Natural killer cell treated with Interleukin-12 subunit alpha and Interleukin-12 subunit beta and Interleukin-15 and Interleukin-18, amount 100 ng/mL, for 72 hours (primary cell): ENCODE results near the gene REEP5. TPM values are rescaled to one million over a fixed set of nuclear protein-coding genes. Genes with fewer than 3 reads are reported as not detected.
"Not testable (repeated sequence)": the region's sequence is repeated elsewhere in the genome, so short reads cannot be mapped to it uniquely, and the experiment has no call there.

Experiments used
- ATAC-seq, 2 donors: fragments of 150-1000 bp; cut with Tn5 transposase in 1 of 2; sonication (Bioruptor Pico), chemical (Tn5 transposase) in 1 of 2; 2 replicates each; pipeline ENCODE4 v1.10.0; 2021
- DNase-seq: peaks from one replicate; pipeline ENCODE4 v3.0.0; 2022; ENCODE audit warnings: low spot score
- H3K27ac Mint-ChIP-seq, 2 donors: 1 replicate in 1 of 2; 2 replicates in 1 of 2; pipeline ENCODE4 v1.8.0; 2022; ENCODE audit warnings: mixed read lengths in 2 of 2, mild to moderate bottlenecking in 1 of 2, moderate library complexity in 1 of 2
- H3K27me3 Mint-ChIP-seq, 2 donors: 1 replicate in 1 of 2; 2 replicates in 1 of 2; pipeline ENCODE4 v1.8.0; 2022; ENCODE audit warnings: mixed read lengths in 2 of 2
- H3K36me3 Mint-ChIP-seq: one replicate; pipeline ENCODE4 v1.8.0; 2022; ENCODE audit warnings: mixed read lengths
- H3K4me1 Mint-ChIP-seq, 2 donors: 1 replicate in 1 of 2; 2 replicates in 1 of 2; pipeline ENCODE4 v1.8.0; 2022; ENCODE audit warnings: low read depth in 2 of 2, mixed read lengths in 2 of 2, mild to moderate bottlenecking in 1 of 2
- H3K4me3 Mint-ChIP-seq: one replicate; pipeline ENCODE4 v1.8.0; 2022; ENCODE audit warnings: mixed read lengths
- H3K9me3 Mint-ChIP-seq: 2 replicates; pipeline ENCODE4 v1.8.0; 2022; ENCODE audit warnings: mixed read lengths
- total RNA-seq, 2 donors: library from RNA; stranded (reverse); gene quantifications; one replicate each; pipeline ENCODE4 v1.2.3, GENCODE V29; 2022

REEP5 gene
- 100 to 1,000 TPM; 102 to 113 TPM for total RNA-seq

DNA sequence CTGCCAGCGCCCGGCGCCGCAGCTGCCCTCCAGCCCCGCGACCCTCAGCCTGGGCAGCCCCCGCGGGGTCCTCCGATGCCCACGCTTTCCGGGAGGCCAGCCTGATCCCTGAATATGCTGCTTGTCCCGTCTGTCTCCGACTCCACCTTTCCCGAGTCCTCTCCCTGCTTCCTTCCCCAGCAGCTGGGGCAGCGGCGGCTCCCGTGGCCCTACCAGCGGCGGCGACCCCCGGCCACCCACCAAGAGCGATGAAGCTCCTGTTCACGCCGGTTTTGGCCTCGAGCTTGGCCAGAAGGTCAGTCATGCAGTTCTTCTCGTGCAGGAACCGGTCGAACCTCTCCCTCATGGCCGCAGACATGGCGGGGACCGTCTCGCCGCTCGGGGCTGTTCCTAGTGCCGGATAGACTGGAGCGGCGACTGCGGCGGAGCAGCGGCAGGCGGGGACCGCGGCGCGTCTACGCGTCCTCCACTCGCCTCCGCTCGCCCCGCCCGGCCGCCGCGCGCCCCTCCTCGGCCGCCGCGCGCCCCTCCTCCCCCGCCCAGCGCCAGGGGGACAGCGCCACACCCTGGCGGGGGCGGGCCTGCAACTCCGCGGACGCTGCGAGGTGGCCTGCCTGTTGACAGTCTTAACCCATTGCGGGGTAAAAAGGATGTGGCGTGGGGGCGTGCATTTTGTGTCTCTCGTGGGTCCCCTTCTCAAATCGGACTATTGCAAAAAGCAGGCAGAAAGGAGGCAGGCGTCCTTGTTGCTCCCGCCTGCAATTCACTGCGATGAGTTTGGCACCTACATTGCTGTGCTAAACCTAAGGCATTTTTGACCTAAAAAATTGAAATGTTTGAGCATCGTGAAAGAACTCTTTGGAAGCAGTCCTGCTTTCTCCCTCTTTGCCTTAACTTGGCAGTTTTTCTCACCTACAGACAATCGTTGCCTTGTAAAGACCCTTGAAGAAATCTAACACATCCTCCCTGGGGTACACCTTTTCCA is at the start of gene REEP5:
TSS of gene REEP5 (minus strand) at position 395 of the 985 bp plus-strand sequence. CDS start at position 358, 37 bp downstream.
- ATAC-seq: peak; percentile 89 to 92
- H3K4me1 Mint-ChIP-seq: peaks cover 48 to 65% of the 10 kb centered on the region in 2 donors
- H3K36me3 Mint-ChIP-seq: peaks cover 17% of the 10 kb centered on the region
- no peaks in the 10 kb centered on the region for H3K27me3 Mint-ChIP-seq
- H3K4me3 Mint-ChIP-seq: peak within 1 kb of the TSS; percentile 82
- peak; percentile 88 for DNase-seq
- H3K9me3 Mint-ChIP-seq: no peaks in the 10 kb centered on the region
- peak within 1 kb of the TSS; percentile 81 to 95 for H3K27ac Mint-ChIP-seq

GRCh38 chr5:112971276-112971675 is 49.2 kb upstream of the REEP5 start:
- H3K36me3 Mint-ChIP-seq: no peaks in the 10 kb centered on the region
- H3K27me3 Mint-ChIP-seq: no peaks in the 10 kb centered on the region
- peaks cover 8 to 24% of the 10 kb centered on the region in 2 donors for H3K4me1 Mint-ChIP-seq
- H3K27ac Mint-ChIP-seq: no peak overlapping the region
- H3K4me3 Mint-ChIP-seq: no peak overlapping the region
- ATAC-seq: no peak
- H3K9me3 Mint-ChIP-seq: no peaks in the 10 kb centered on the region
- DNase-seq: no peak

GRCh38 chr5:112968411-112969106 is 46.5 kb upstream of the REEP5 start:
- no peak overlapping the region for H3K27ac Mint-ChIP-seq
- no peaks in the 10 kb centered on the region for H3K9me3 Mint-ChIP-seq
- H3K36me3 Mint-ChIP-seq: no peaks in the 10 kb centered on the region
- no peaks in the 10 kb centered on the region for H3K27me3 Mint-ChIP-seq
- no peak for DNase-seq
- H3K4me1 Mint-ChIP-seq: peaks cover 6 to 27% of the 10 kb centered on the region in 2 donors
- H3K4me3 Mint-ChIP-seq: no peak overlapping the region
- ATAC-seq: no peak

DNA sequence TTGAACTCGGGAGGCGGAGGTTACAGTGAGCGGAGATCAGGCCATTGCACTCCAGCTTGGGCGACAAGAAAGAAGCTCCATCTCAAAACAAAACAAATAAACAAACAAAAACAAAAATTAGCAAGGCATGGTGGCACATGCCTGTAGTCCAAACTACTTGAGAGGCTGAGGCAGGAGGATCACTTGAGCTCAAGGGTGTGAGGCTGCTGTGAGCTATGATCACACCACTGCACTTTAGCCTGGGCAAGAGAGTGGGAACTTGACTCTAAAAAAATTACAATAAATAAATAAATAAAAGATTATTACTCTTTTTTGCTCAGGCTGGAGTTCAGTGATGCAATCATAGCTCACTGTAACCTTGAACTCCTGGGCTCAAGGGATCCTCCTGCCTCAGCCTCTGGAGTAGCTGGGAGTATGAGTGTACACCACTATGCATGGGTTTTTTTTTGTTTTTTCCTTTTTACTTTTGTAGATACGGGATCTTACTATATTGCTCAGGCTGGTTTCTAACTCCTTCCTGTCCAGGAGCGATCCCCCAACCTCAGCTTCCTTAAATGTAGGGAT is 45.6 kb upstream of the REEP5 start:
- no peaks in the 10 kb centered on the region for H3K9me3 Mint-ChIP-seq
- peaks cover 15 to 37% of the 10 kb centered on the region in 2 donors for H3K4me1 Mint-ChIP-seq
- H3K27me3 Mint-ChIP-seq: no peaks in the 10 kb centered on the region
- DNase-seq (no peak), ATAC-seq (no peak)
- no peaks in the 10 kb centered on the region for H3K36me3 Mint-ChIP-seq
- H3K4me3 Mint-ChIP-seq: no peak overlapping the region
- H3K27ac Mint-ChIP-seq: no peak overlapping the region

DNA sequence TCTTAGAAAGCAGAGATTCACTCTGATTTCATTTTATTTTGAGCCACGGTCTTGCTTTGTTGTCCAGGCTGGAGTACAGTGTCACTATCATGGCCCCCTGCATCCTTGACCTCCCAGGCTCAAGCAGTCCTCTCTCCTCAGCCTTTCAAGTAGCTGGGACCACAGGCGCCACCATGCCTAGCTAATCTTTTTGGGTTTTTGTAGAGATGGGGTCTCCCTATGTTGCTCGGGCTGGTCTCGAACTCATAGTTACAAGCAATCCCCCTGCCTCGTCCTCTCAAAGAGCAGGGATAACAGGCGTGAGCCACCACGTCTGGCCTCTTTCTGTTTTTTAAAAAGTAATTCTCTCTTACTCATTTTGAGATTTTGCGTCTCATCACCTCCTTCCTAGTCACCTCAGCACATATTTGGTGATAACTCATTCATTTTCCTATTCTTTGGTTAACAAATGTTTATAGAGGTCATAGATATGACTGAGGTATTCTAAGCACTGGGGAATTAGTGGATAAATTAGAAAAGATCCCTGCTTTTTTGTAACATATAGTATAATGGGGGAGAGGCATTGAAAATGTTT is 43.8 kb upstream of the REEP5 start:
- no peaks in the 10 kb centered on the region for H3K27me3 Mint-ChIP-seq
- peak overlapping the region; percentile 49 for H3K4me3 Mint-ChIP-seq
- DNase-seq: no peak
- H3K27ac Mint-ChIP-seq: peak overlapping the region; percentile 61 to 76
- H3K4me1 Mint-ChIP-seq: peaks cover 15 to 38% of the 10 kb centered on the region in 2 donors
- peak in 1 of 2 donors; percentile 60 for ATAC-seq
- no peaks in the 10 kb centered on the region for H3K36me3 Mint-ChIP-seq
- H3K9me3 Mint-ChIP-seq: no peaks in the 10 kb centered on the region

GRCh38 chr5:112963374-112963733 is 41.3 kb upstream of the REEP5 start:
- Mint-ChIP-seq H3K27ac (peak overlapping the region; percentile 80 to 90), H3K4me1 (peaks cover 22 to 42% of the 10 kb centered on the region in 2 donors), H3K4me3 (peak overlapping the region; percentile 67)
- not testable (repeated sequence) for H3K36me3 Mint-ChIP-seq, ATAC-seq, DNase-seq, H3K27me3 Mint-ChIP-seq, H3K9me3 Mint-ChIP-seq

GRCh38 chr5:112960863-112961504 is 39.0 kb upstream of the REEP5 start:
- no peak for DNase-seq
- Mint-ChIP-seq H3K27ac (peak overlapping the region; percentile 4 to 65), H3K4me1 (peaks cover 22 to 34% of the 10 kb centered on the region in 2 donors), H3K36me3 (no peaks in the 10 kb centered on the region), H3K9me3 (no peaks in the 10 kb centered on the region), H3K4me3 (no peak overlapping the region), H3K27me3 (peaks cover 0 to 5% of the 10 kb centered on the region in 2 donors)
- no peak for ATAC-seq

DNA sequence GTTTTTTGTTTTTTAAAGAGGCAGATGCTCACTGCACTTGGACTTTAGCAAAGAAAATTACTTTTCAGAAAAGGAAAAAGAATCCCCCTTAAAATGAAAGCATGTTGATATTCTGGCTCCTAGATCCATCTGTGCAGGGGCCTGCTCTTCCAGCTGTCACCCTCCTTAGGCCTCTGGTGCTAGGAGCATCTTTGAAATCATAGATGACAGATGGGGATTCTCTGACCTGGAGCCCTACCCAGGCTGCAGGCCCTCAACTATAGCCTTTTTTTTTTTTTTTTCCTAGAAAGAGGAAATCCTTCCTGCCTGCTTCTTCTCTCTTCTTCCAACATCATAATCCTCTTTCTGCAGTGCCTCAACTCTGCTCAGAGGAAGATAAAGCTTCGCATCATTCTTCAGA is 38.3 kb upstream of the REEP5 start:
- Mint-ChIP-seq H3K27me3 (peaks cover 0 to 5% of the 10 kb centered on the region in 2 donors), H3K36me3 (no peaks in the 10 kb centered on the region), H3K27ac (peak overlapping the region; percentile 4 to 65), H3K4me1 (peaks cover 22 to 30% of the 10 kb centered on the region in 2 donors), H3K9me3 (no peaks in the 10 kb centered on the region), H3K4me3 (no peak overlapping the region)
- no peak for ATAC-seq
- no peak for DNase-seq

DNA sequence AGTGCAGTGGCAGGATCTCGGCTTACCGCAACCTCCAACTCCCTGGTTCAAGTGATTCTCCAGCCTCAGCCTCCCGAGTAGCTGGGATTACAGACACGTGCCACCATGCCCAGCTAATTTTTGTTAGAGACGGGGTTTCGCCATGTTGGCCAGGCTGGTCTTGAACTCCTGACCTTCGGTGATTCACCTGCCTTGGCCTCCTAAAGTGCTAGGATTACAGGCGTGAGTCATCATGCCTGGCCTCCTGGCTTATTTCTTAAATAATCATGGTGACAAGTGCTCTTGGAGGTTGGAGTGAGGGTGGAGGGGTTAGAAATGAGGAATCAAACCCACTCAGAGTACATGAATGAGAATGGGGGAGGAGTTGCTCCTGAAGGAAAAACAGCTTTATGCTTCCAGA is 37.8 kb upstream of the REEP5 start:
- DNase-seq, H3K27me3 Mint-ChIP-seq, ATAC-seq, H3K36me3 Mint-ChIP-seq, H3K9me3 Mint-ChIP-seq, H3K4me3 Mint-ChIP-seq: not testable (repeated sequence)
- Mint-ChIP-seq H3K4me1 (peaks cover 22 to 30% of the 10 kb centered on the region in 2 donors), H3K27ac (peak overlapping the region in 1 of 2 donors; percentile 65)

DNA sequence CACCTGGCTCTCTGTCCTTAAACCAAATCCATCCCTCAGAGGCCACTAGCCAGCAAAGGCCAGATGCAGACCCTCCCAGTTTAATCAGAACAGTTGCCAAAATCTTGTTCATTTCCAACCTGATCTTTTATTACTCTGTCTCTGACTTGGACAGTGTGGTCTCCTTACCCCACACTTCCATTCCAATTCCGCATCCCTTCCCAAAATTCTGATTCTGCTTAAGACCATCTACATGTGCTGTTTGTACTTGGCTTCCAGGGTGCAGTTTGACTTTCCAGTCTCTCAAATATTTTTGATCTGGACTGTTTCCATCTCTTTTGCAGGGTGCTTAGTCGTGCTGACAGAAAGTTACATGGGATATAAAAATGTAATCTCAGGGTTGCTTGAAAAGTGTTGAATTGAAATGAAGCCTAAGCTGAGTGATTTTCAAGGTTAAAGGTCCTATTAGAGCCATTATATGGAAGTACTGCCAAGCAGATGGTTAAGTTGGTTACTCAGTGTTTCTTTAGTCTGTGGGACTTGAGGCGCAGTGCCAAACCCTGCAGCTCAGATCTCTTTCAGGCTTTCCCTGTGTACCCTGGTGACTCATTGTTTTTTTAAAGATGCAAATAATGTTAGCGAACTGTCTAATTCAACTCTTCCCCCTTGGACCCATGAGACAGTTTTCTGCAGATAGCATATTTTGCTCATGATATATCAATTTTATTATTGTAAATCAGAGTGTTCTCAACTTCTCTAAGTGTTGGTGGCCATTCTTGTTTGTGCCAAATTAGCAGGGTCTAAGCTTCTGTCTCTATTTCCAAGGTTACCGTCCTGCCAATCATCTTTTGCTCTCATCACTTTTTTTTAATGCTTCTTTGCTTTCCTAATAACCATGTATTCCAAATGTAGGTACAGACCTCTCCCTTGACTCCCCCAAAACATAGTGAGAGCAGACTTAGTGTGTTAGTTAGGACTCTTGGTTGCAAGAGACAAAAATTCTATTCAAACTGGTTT is 36.4 kb upstream of the REEP5 start:
- DNase-seq (no peak), ATAC-seq (peak; percentile 24 to 56)
- H3K27ac Mint-ChIP-seq: peak overlapping the region in 1 of 2 donors; percentile 6
- H3K9me3 Mint-ChIP-seq: no peaks in the 10 kb centered on the region
- peaks cover 0 to 7% of the 10 kb centered on the region in 2 donors for H3K27me3 Mint-ChIP-seq
- peaks cover 15 to 20% of the 10 kb centered on the region in 2 donors for H3K4me1 Mint-ChIP-seq
- H3K36me3 Mint-ChIP-seq: no peaks in the 10 kb centered on the region
- H3K4me3 Mint-ChIP-seq: no peak overlapping the region

DNA sequence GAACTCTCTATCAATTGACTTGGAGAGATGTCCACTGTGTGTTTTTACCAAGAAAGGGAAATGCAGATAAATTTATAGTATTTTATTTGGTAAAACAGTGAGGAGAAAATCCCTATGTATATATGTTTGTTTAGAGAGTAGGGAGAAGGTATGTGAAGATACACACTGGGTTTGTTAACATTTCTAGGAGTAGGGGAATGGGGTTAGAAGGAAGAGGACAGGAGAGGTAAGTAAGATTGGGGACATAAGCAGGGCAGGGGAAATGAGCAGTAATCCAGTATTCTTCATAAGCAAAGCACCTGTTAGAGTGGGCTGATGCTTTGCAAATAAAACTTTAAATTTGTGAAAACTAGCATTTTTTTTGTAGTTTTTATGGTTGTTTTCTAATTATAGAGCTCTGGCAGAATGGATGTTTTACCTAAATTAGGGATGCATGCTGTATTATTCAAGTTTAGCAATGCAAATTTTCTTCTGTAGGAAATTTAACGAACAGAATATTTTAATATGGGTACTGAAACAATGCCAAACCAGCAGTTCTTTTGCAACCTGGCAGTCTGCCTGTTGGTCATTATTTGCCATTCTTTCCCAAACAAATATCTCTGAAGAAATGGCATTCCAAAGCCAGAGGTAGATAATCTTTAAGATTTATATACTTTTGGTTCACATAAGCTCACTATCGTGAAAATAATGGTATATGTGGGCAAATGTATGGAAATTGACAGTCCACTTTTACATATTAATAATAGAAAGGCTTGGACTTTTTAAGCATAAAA is 35.2 kb upstream of the REEP5 start:
- peaks cover 0 to 8% of the 10 kb centered on the region in 2 donors for H3K27me3 Mint-ChIP-seq
- H3K4me1 Mint-ChIP-seq: peaks cover 7 to 11% of the 10 kb centered on the region in 2 donors
- no peaks in the 10 kb centered on the region for H3K36me3 Mint-ChIP-seq
- H3K27ac Mint-ChIP-seq: no peak overlapping the region
- H3K9me3 Mint-ChIP-seq: no peaks in the 10 kb centered on the region
- ATAC-seq (no peak), DNase-seq (no peak)
- H3K4me3 Mint-ChIP-seq: no peak overlapping the region

- H3K36me3 Mint-ChIP-seq: no peaks in the 10 kb centered on the region
- H3K4me1 Mint-ChIP-seq: peaks cover 7 to 11% of the 10 kb centered on the region in 2 donors
- no peak overlapping the region for H3K4me3 Mint-ChIP-seq
- DNase-seq: no peak
- H3K27me3 Mint-ChIP-seq: peaks cover 0 to 8% of the 10 kb centered on the region in 2 donors
- H3K9me3 Mint-ChIP-seq: no peaks in the 10 kb centered on the region
- no peak overlapping the region for H3K27ac Mint-ChIP-seq
- no peak for ATAC-seq
Measured at GRCh38 chr5:112956606-112957005, 34.6 kb upstream of the REEP5 start.
